ENCODE measurements around the gene ACAP2.
"Not testable (repeated sequence)": the region's sequence is repeated elsewhere in the genome, so short reads cannot be mapped to it uniquely, and the experiment has no call there.

The ACAP2 gene

DNA sequence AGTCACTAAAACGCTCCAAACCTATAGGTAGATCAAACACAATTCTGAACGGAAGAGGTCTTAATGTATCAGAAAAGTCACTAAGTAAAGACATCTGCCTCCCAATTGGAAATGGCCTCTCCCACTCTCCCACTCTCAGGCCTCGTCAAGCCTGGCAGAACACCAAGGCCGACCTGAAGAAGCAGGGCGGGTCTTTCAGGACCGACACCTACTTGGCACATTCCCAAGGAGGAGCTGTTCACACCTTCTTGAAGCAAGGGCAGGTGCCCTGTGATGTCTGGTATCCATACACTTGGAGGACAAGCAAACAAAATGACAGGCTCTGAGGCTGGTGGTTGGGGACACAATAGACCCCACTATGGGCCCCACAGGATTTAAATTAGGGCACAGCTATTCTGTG, 201.9 kb downstream of the ACAP2 start:
- no peak for DNase-seq

GRCh38 chr3:195240171-195240701, 202.6 kb downstream of the ACAP2 start:
- DNase-seq = no peak

DNA sequence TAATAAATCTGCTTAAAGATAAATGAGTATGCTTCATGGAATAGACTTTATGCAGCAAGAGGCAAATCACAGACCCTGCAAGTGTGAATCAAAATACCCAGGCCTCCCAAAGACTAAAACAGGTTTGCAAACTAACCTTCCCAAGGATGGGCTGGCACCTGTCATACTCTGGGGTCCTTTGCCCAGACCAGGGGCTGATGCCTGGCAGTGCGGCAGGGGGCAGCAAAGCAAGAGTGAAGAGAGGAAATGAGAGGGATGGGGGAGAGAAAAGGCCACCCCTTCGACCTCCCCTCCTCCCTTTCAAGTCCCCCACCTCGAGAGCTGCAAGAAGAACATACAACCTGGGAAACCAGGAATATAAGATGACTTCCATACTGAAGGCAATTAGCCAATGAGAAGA, 203.7 kb downstream of the ACAP2 start:
- no peak for DNase-seq

- no peak for DNase-seq
These were observed 204.2 kb downstream of the ACAP2 start for GRCh38 chr3:195238586-195239118.

- no peak for DNase-seq
These were observed 204.7 kb downstream of the ACAP2 start for GRCh38 chr3:195238081-195238571.

DNA sequence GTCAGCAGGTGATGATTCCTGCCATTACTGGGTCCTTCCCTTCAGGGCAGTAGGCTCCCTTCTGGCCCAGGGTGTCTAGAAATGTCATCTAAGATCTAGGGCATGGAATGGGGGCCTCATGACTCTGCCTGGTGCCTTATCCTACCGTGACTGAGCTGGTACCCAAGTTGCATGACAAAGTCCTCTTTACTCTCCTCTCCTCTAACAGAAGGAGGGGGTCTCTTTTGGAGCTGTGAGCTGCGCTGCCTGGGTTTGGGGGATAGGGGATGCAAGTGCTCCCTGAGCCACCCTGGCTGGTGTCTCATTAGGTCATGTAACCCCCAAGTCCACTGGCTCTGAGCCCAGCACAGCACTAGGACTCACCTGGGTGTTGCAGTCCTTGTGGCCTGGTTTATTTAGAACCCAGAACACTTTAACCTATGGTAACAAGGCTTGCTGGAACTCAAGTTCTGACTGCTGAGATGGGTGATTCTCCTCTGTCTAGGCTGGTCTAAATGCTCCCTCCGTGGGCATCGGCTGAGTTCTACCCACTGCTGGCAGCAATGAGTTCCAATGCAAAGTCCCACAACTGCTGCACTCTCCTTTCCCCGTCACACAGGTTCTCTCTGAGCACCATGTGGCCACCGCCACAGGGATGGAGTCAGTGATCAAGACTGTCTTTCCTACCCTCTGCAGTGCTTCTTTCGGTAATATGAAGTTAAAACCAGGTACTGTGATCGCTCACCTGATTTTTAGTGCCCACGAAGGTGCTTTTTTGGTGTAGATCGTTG, 205.8 kb downstream of the ACAP2 start:
- DNase-seq = no peak

- no peak for DNase-seq
These were observed 206.6 kb downstream of the ACAP2 start for GRCh38 chr3:195236076-195236798.

DNA sequence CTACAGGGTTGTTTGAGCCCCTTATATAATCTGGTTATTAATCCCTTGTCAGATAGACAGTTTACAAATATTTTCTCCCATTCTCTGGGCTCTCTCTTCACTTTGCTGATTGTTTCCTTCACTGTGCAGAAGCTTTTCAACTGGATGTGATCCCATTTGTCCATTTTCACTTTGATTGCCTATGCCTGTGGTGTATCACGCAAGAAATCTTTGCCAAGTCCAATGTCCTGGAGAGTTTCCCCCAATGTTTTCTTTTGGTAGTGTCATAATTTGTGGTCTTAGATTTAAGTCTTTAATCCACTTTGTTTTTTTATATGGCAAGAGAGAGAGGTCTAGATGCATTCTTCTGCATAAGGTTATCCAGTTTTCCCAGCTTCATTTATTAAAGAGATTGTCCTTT, 212.6 kb downstream of the ACAP2 start:
- no peak for DNase-seq

DNA sequence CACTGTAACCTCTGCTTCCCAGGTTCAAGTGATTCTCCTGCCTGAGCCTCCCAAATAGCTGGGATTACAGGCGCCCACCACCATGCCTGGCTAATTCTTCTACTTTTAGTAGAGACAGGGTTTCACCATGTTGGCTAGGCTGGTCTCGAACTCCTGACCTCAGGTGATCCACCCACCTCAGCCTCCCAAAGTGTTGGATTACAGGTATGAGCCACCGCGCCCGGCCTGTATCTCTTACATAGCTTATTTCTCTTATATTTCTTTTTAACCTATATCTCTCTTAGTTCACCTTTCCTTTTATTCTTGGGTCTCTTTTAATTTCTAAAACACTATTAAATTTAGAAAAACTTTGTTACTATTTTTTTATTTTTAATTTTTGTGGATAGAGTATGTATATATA, 213.9 kb downstream of the ACAP2 start:
- DNase-seq = not testable (repeated sequence)

DNA sequence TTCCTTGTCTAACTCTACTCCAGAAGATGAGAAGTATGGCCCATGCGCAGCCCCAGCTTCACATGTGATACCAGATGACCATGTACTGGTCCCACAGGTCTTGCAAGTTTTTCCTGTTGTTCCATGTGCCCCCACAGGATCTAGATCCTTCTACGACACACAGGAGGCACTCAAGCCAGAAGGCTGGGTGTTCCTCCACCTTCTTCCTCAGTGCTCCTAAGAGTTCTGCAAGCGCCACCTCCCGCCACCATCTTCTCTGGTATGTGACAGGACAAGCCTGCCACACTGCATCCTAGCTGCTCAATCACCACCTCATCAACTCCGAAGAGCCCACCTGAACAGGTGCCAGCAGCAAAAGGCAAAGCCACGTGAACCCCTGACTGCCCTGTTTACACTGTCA, 214.9 kb downstream of the ACAP2 start:
- DNase-seq = no peak

- no peak for DNase-seq
These were observed 215.8 kb downstream of the ACAP2 start for GRCh38 chr3:195226900-195227447.

DNA sequence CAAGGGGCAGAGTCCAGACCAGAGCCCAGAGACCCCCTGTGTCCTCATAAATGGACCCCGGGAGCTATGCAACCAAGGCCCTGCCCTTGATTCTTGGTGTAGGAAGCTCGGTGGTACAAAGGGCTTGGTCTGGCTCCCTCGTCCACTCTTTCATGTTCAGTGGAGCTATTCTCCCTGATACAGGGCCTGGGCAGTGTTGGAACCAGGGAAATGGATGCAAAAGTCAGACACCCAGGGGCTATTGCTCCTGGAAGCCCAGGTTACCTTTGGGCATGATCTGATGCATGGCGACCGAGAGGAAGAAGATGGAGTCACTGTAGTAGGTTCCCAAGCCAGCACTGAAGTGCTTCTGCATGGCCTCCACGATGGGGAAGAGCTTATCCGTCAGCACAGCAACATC, 216.4 kb downstream of the ACAP2 start:
- no peak for DNase-seq

GRCh38 chr3:195224980-195225580, 217.7 kb downstream of the ACAP2 start:
- DNase-seq = no peak

Measured in activated CD4-positive, alpha-beta T cell treated with anti-CD3 and anti-CD28 coated beads, Interleukin-2, amount 50 U/mL, for 48 hours (primary cell).